ENCODE data around the gene NELL2.

DNA sequence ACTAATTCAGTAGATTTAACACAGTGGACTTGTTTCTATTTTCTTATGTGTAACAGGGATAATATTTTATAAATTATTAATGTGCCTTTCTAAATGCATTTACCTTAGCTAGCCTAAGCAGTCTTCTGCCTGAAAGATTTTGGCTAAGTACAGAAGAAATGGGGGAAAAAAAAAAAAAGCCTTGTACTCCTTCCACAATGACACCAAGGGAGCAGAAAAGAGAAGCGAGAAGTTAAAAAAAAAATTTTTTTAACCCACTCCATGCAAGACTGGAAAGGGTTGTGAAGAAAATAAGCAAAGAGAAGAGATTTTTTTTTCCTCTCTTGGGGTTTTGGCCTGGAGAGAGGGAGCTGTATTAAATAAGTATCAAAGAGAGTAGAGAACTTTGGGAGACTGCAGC lies 28.7 kb downstream of the NELL2 start:
- TF ChIP-seq CTCF (IDR thresholded peaks at IDR 0.05 in 2 of 3, conservative IDR thresholded peaks at IDR 0.05 in 1 of 3; ENCODE audit: control insufficient read depth in 2 of 3, extremely low read depth in 1 of 3, insufficient read depth in 1 of 3, low read depth in 3 of 3, low read length in 3 of 3) (no peak), FOXK2 (IDR thresholded peaks at IDR 0.05) (no peak), RFX5 (IDR thresholded peaks at IDR 0.05; ENCODE audit: low read depth, low read length) (no peak), POLR2AphosphoS5 (IDR thresholded peaks at IDR 0.05; ENCODE audit: low read length) (no peak), GATAD2B (conservative IDR thresholded peaks at IDR 0.05; ENCODE audit: low read depth) (no peak), TAF1 (IDR thresholded peaks at IDR 0.05; ENCODE audit: borderline replicate concordance, low read depth, low read length) (no peak), KLF5 (IDR thresholded peaks at IDR 0.05; ENCODE audit: partially characterized antibody) (no peak), TCF12 (IDR thresholded peaks at IDR 0.05; ENCODE audit: low read depth, low read length) (no peak), POLR2A (IDR thresholded peaks at IDR 0.05; ENCODE audit: low read depth, low read length) (no peak), ZNF24 (IDR thresholded peaks at IDR 0.05) (no peak), EZH2 (IDR thresholded peaks at IDR 0.05; ENCODE audit: borderline replicate concordance, control insufficient read depth, low read depth, low read length) (no peak), ZNF384 (IDR thresholded peaks at IDR 0.05; ENCODE audit: borderline replicate concordance, low read depth, low read length) (peak; percentile 60; the same call in 1 of the 2 replicates), PML (IDR thresholded peaks at IDR 0.05; ENCODE audit: low read length) (no peak)
